HG03108 (cell line): ENCODE measurements around the gene TMEM250.
"Not testable (repeated sequence)": the region's sequence is repeated elsewhere in the genome, so short reads cannot be mapped to it uniquely, and the experiment has no call there.

ENCODE experiments used
- ATAC-seq: cut with Tn5 transposase; IDR thresholded peaks from one replicate; pipeline ENCODE4 v1.9.1; 2021; ENCODE audit warnings: moderate library complexity; ENCODE audit not compliant: unreplicated experiment

Gene TMEM250

GRCh38 chr9:136114610-136115009 is 4.1 kb downstream of the TMEM250 start:
- no peak for ATAC-seq

GRCh38 chr9:136112541-136112940 is 6.1 kb downstream of the TMEM250 start:
- no peak for ATAC-seq

GRCh38 chr9:136111910-136112309 is 6.8 kb downstream of the TMEM250 start:
- no peak for ATAC-seq

GRCh38 chr9:136111190-136111589 is 7.5 kb downstream of the TMEM250 start:
- no peak for ATAC-seq

GRCh38 chr9:136110082-136111061 is 8.3 kb downstream of the TMEM250 start:
- ATAC-seq, result no peak

- peak; percentile 75 for ATAC-seq
Measured at GRCh38 chr9:136109351-136110081, 9.2 kb downstream of the TMEM250 start.

- ATAC-seq, result no peak
Measured at GRCh38 chr9:136108648-136109266, 9.9 kb downstream of the TMEM250 start.

GRCh38 chr9:136107953-136108647 is 10.6 kb downstream of the TMEM250 start:
- no peak for ATAC-seq

GRCh38 chr9:136107155-136107952 is 11.3 kb downstream of the TMEM250 start:
- ATAC-seq, result no peak

- ATAC-seq, result no peak
Measured at GRCh38 chr9:136105398-136106135, 13.1 kb downstream of the TMEM250 start.

GRCh38 chr9:136104916-136105315 is 13.8 kb downstream of the TMEM250 start:
- ATAC-seq, result no peak

GRCh38 chr9:136104488-136104800 is 14.2 kb downstream of the TMEM250 start:
- no peak for ATAC-seq

GRCh38 chr9:136103651-136104487 is 14.8 kb downstream of the TMEM250 start:
- no peak for ATAC-seq

GRCh38 chr9:136101615-136102074 is 17.0 kb downstream of the TMEM250 start:
- not testable (repeated sequence) for ATAC-seq

- no peak for ATAC-seq
Measured at GRCh38 chr9:136100700-136101614, 17.7 kb downstream of the TMEM250 start.

- ATAC-seq, result no peak
Measured at GRCh38 chr9:136099542-136099941, 19.1 kb downstream of the TMEM250 start.

- no peak for ATAC-seq
Measured at GRCh38 chr9:136098844-136099243, 19.8 kb downstream of the TMEM250 start.
